ENCODE results near the gene NUP214. TPM values are rescaled to one million over a fixed set of nuclear protein-coding genes. Genes with fewer than 3 reads are reported as not detected.
"Not testable (repeated sequence)": the region's sequence is repeated elsewhere in the genome, so short reads cannot be mapped to it uniquely, and the experiment has no call there.

The NUP214 gene
- polyA plus RNA-seq, 1 donor from 2014 or later: 23.0 TPM

DNA sequence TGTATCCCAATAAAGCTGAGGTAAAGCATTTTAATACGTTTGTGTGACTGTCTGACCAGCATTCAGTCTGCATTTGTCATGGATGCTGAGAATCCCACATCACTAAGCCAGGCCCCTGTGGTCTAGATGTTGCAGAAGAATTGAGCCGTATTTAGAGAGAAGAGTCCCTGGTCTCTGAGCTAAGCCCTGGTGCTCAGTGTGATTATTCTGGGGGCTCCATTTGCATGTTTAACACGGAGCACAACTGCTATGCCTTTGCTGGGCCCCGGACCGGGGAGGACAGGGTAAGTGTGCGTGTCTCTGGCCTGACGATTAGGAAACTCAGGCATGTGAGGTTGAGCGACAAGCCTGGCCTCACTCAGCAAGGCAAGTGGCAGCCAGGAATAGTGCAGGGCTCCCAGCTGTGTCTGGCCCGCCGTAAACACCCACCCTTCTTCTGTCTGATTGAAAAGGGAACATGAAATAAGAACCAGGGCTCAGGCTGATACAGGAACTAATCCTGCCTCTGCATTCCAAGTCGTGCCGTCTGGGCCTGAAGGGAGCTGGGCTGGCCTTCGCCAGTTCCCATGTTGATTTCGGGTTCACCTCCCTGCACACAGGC lies 128.6 kb downstream of the NUP214 start:
- Mint-ChIP-seq H3K27me3 (no peaks in the 10 kb centered on the region), H3K36me3 (no peaks in the 10 kb centered on the region), H3K9me3 (no peaks in the 10 kb centered on the region), H3K27ac (peak overlapping the region; percentile 90 to 97 (median 93)), H3K4me3 (peak overlapping the region; percentile 50 to 89 (median 86)), H3K4me1 (peaks cover 25 to 28% (median 25%) of the 10 kb centered on the region in 3 donors)

DNA sequence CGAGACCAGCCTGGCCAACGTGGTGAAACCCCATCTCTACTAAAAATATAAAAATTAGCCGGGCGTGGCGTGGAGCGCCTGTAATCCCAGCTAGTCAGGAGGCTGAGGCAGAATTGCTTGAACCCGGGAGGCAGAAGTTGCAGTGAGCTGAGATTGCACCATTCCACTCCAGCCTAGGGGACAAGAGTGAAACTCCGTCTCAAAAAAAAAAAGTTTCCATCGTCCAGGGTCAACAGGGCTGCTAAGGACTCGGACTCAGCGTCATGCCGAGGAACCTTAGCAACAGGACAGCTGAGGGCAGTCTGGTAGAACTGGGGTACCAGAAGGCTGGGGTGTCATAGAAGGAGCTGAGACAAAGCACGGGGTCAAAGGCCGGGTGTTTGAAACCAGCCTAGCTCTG lies 129.2 kb downstream of the NUP214 start:
- peak overlapping the region in 2 of 4 donors; percentile 85 to 95 for H3K4me3 Mint-ChIP-seq
- H3K4me1 Mint-ChIP-seq: peaks cover 22 to 28% (median 25%) of the 10 kb centered on the region in 3 donors
- no peaks in the 10 kb centered on the region for H3K36me3 Mint-ChIP-seq

DNA sequence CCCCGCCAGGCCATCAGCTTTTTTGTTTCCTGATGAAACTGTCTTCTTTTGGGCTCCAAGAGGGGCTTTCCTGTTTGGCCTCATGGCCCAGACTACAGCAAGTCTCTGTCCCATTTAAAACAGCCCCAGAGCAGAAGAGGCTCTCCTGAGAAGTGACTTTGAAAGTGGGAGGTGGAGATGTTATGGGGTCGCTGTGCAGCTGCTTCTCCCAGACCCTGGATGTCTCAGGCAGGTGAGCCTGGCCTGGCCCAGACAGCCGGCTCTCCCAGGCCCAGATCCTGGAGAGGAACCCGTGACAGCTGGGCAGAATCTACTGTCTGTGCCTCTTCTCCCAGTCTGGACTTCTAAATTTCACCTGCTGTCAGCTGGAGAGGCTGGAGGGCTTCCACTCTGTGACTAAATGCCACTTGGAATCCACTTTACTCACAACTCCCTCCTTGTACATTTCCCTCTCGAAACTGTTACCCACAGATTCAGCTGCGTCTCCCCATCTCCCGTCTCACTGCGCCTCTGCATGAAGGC lies 130.4 kb downstream of the NUP214 start:
- H3K4me1 Mint-ChIP-seq: peaks cover 22 to 28% (median 25%) of the 10 kb centered on the region in 3 donors
- no peaks in the 10 kb centered on the region for H3K9me3 Mint-ChIP-seq
- peak overlapping the region; percentile 90 to 99 (median 97) for H3K27ac Mint-ChIP-seq
- H3K36me3 Mint-ChIP-seq: no peaks in the 10 kb centered on the region
- peak overlapping the region; percentile 85 to 95 (median 92) for H3K4me3 Mint-ChIP-seq
- no peaks in the 10 kb centered on the region for H3K27me3 Mint-ChIP-seq

More for the DNA sequence above, 129.2 kb downstream of the NUP214 start:
- no peaks in the 10 kb centered on the region for H3K27me3 Mint-ChIP-seq
- peak overlapping the region; percentile 90 to 97 (median 93) for H3K27ac Mint-ChIP-seq
- no peaks in the 10 kb centered on the region for H3K9me3 Mint-ChIP-seq

DNA sequence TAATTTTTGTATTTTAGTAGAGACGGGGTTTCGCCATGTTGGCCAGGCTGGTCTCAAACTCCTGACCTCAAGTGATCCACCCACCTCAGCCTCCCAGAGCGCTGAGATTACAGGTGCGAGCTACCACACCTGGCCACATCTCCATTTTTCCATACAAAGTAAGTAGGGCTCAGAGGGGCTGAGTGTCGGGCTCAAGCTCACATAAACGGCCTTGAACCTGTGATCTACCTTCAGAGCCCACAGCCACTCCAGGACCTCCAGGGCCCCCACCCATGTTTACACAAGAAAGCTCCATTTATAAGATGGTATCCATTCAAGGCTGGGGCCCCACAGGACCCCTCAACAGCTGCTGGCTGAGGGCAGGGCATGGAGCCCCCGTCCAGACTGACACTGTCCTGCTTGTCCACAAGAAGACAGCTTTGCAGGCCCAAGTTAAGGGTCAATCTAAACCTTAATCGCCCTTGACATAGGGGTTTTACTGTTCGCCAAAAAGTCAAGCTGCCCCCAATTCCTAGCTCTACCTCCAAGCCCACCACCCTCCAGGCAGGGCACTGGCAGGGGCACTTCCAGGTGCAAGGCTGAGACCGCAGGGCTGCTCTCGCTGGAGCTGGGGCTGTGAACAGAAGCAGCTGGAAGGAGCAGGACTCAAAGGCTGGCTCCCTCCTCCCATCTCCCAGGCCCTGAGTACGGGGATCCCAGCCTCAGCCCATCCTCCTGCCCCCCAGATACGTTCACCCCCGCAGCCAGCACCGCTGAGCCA lies 132.1 kb downstream of the NUP214 start:
- peaks cover 22 to 31% (median 24%) of the 10 kb centered on the region in 3 donors for H3K4me1 Mint-ChIP-seq
- H3K36me3 Mint-ChIP-seq: peaks cover under 1% of the 10 kb centered on the region
- peak overlapping the region in 2 of 4 donors; percentile 60 to 74 for H3K4me3 Mint-ChIP-seq
- no peaks in the 10 kb centered on the region for H3K27me3 Mint-ChIP-seq
- H3K9me3 Mint-ChIP-seq: no peaks in the 10 kb centered on the region
- H3K27ac Mint-ChIP-seq: peak overlapping the region in 2 of 3 donors; percentile 90 to 99

DNA sequence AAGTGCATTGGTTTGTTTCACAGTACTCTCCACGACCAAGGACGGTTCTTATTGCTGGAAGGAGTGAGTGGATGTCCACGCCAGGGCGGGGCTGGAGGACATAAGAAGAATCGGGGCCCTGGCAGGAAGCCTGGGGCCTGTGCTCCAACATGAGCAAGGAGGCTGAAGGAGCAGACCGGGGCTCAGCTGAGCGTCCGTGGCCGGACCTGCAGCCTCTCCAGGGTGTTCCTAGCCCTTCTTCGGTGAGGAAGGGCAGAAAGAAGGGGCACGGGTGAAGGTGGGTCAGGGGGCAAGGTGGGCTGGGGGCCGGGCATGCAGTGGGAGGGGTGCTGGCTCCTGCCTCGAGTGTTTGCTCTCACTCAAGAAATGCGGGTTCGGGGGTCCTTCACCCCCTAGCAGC lies 132.8 kb downstream of the NUP214 start:
- peaks cover 22 to 34% (median 27%) of the 10 kb centered on the region in 3 donors for H3K4me1 Mint-ChIP-seq
- peaks cover 4% of the 10 kb centered on the region for H3K36me3 Mint-ChIP-seq
- H3K27me3 Mint-ChIP-seq: no peaks in the 10 kb centered on the region
- H3K4me3 Mint-ChIP-seq: peak overlapping the region in 2 of 4 donors; percentile 5 to 74
- H3K27ac Mint-ChIP-seq: peak overlapping the region; percentile 86 to 99 (median 90)
- H3K9me3 Mint-ChIP-seq: no peaks in the 10 kb centered on the region

DNA sequence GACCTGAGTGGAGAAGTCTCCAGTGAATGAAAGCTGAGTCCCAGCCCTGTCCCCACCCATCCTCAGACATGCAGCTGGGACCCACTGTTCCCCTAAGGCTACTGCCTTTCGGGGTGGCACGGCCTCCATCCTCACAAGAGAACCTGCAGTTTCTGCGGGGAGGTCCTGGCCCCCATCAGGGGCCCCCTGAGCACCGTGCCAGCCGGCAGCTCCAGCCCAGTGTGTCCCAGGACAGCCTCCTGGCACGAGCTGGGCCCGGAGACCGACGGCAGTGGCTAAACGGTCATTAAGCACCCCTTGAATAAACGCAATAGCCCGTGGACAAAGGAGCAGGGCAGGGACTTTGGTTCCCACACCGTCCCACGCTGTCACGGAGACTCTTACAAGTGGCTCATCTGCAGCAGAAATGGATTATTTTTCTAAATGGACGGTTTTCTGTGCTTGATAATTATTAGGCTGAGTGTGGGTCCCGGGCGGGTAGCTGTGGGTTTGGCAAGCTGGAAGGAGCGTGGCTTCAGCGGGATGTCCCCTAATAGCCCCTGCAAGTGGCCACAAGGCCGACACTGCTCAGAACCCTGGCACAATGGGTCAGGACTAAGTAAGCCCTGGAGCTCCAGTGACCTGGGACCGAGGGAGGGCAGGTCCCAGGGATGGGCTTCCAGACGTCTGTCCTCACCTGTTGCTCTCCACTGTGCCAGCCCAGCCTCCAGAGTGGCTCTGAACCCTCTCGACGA lies 133.5 kb downstream of the NUP214 start:
- H3K4me1 Mint-ChIP-seq: peaks cover 19 to 35% (median 29%) of the 10 kb centered on the region in 3 donors
- no peak overlapping the region for H3K4me3 Mint-ChIP-seq
- H3K9me3 Mint-ChIP-seq: no peaks in the 10 kb centered on the region
- peak overlapping the region in 1 of 3 donors; percentile 27 for H3K27ac Mint-ChIP-seq
- no peaks in the 10 kb centered on the region for H3K27me3 Mint-ChIP-seq
- peaks cover 4% of the 10 kb centered on the region for H3K36me3 Mint-ChIP-seq

DNA sequence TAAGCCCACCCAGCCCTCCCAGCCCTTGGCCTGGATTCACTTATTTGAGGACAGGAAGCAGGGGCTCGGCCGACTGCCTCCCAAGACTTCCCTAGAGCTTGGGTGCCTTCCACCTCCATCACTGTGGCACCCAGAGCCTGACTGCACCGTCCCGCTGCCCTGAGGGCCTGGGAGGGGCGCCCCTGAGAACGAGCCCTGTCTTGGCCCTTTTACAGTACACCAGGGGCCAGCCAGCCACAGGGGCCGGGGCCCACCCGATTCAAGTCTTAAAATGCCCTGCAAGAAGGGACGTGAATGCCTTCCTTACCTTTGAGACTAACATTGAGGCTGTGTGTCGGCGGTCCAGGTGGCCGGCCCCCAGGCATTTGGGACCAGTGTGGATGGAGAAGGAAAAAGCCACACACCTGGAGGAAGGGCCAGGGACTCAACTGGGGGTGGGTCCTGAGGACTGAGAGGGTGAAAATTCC lies 134.1 kb downstream of the NUP214 start:
- peaks cover 4% of the 10 kb centered on the region for H3K36me3 Mint-ChIP-seq
- H3K9me3 Mint-ChIP-seq: no peaks in the 10 kb centered on the region
- peak overlapping the region in 2 of 3 donors; percentile 59 to 68 for H3K27ac Mint-ChIP-seq
- no peaks in the 10 kb centered on the region for H3K27me3 Mint-ChIP-seq
- no peak overlapping the region for H3K4me3 Mint-ChIP-seq
- H3K4me1 Mint-ChIP-seq: peaks cover 13 to 32% (median 24%) of the 10 kb centered on the region in 3 donors

DNA sequence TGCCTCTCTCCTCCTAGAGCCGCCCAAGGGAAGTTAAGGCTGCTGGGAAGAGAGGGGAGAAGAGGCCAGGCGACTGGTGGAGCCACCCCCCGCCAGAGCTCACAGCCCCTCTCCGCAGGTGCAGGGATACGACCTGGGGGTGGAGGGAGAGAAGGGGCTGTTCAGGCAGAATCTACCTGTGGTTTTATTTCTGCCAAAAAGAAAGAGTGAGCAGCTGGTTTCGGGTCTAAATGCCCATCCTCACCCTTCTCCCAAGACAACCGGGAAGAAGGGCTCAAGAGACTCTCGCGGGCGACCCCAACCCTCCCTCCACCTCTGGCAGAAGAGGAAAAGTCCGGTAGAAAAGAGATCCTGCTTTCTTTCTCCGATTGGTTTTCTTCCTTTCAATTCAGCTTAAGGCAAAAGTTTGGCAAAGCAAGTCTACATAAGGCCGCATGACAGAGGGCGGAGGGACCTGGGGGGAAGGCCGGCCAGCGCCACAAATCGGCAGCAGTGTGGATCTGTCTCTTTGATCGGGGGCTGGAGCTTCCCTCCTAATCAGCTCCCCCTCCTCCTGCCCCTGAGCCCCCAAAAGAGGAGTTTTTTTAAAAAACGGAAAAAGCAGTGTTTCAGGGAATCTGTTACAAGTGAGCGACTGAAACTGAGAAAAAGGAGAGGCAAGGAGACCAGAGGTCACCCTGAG lies 134.7 kb downstream of the NUP214 start:
- Mint-ChIP-seq H3K4me3 (peak overlapping the region in 1 of 4 donors; percentile 17), H3K36me3 (peaks cover 4% of the 10 kb centered on the region)

DNA sequence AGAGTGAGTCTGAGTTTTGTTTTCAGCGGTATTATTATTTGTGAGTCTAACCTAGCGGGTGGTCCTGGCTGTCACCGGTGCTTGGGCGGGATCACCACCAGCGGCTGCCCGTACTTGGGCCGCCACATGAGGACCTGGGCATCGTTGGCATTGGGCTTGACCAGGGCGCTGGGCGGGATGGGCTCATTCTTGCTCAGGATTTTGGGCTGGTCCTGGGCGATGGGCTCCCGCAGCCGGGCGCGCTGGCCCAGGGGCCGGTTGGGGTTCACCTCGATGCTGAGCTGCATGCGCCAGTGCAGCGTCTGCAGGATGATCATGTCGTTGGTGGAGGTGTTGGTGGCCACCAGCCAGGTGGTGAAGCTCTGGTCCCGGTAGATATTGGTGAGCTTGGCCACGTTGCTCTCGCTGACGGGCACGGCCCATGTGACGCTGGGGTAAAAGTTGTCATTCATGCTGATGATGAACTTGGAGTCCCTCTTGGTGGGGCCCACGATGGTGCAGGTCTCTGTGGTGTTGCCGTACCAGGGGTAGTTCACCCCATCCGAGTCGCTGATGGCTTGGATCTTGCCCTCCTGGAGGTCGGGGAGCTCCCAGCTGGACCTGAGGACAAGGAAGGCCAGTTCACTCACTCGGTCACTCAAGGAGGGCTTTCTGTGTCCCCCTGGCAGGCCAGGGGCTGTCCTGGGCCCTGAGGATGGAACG lies 135.5 kb downstream of the NUP214 start:
- H3K9me3 Mint-ChIP-seq: no peaks in the 10 kb centered on the region

More for the DNA sequence above, 134.7 kb downstream of the NUP214 start:
- Mint-ChIP-seq H3K4me1 (peaks cover 16 to 33% (median 25%) of the 10 kb centered on the region in 3 donors), H3K27ac (peak overlapping the region in 2 of 3 donors; percentile 59 to 68), H3K27me3 (no peaks in the 10 kb centered on the region), H3K9me3 (no peaks in the 10 kb centered on the region)

DNA sequence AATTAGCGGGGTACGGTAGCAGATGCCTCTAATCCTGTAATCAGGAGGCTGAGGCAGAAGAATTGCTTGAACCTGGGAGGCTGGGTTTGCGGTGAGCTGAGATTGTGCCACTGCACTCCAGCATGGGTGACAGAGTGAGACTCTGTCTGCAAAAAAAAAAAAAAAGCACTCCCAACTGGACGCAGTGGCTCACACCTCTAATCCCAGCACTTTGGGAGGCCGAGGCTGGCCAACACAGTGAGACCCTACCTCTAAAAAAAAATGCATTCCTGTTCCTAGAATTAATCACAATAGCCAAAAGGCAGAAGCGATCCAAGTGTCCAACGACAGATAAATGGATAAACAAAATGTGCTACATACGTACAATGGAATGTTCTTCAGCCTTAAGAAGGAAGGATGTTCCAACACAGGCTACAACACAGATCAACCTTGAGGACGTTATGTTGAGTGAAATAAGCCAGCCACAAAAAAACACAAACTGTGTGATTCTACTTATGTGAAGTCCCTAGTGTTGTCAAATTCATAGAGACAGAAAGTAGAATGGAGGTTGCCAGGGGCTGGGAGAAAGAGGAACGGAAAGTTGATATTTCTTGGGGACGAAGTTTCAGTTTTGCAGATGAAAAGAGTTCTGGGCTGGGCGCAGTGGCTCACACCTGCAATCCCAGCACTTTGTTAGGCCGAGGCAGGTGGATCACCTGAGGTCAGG lies 137.1 kb downstream of the NUP214 start:
- H3K36me3 Mint-ChIP-seq: peaks cover 4% of the 10 kb centered on the region
- H3K4me3 Mint-ChIP-seq: peak overlapping the region; percentile 22 to 90 (median 58)
- no peaks in the 10 kb centered on the region for H3K9me3 Mint-ChIP-seq
- peak overlapping the region; percentile 82 to 96 (median 93) for H3K27ac Mint-ChIP-seq
- H3K4me1 Mint-ChIP-seq: peaks cover 12 to 36% (median 26%) of the 10 kb centered on the region in 3 donors
- no peaks in the 10 kb centered on the region for H3K27me3 Mint-ChIP-seq

More for the DNA sequence above, 135.5 kb downstream of the NUP214 start:
- no peaks in the 10 kb centered on the region for H3K27me3 Mint-ChIP-seq
- H3K4me3 Mint-ChIP-seq: peak overlapping the region in 1 of 4 donors; percentile 17
- peaks cover 17 to 30% (median 23%) of the 10 kb centered on the region in 3 donors for H3K4me1 Mint-ChIP-seq
- H3K27ac Mint-ChIP-seq: no peak overlapping the region
- peaks cover 4% of the 10 kb centered on the region for H3K36me3 Mint-ChIP-seq

DNA sequence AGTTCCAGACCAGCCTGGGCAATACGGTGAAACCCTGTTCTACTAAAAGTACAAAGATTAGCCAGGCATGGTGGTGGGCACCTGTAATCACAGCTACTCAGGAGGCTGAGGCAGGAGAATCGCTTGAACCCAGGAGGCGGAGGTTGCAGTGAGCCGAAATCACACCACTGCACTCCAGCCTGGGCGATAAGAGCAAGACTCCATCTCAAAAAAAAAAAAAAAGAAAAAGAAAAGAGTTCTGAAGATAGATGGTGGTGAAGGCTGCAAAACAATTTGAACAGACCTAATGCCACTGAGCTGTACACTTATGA lies 137.6 kb downstream of the NUP214 start:
- Mint-ChIP-seq H3K4me1 (peaks cover 12 to 36% (median 26%) of the 10 kb centered on the region in 3 donors), H3K27ac (peak overlapping the region; percentile 82 to 96 (median 93)), H3K4me3 (peak overlapping the region; percentile 22 to 90 (median 58))
- not testable (repeated sequence) for H3K36me3 Mint-ChIP-seq, H3K9me3 Mint-ChIP-seq, H3K27me3 Mint-ChIP-seq

DNA sequence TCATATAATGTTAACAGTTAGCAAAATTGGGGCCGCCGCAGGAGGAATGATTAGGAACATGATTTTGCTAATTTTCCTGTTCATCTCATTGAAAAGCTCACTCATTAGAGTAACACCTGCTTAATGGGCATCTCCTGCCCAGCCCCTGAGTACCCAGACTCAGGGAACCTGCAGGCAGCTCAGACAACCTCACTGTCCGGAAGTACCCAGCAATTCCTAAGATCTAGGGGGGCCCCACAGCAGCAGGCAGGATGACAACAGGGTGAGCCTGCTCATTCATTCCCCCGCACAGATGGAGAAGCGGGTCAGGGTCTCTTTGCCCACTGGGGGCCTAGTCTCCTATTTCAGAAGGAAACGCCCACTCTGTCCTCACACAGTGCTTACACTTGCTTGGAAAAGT lies 138.3 kb downstream of the NUP214 start:
- peak overlapping the region in 3 of 4 donors; percentile 31 to 48 (median 45) for H3K4me3 Mint-ChIP-seq
- peaks cover 4% of the 10 kb centered on the region for H3K36me3 Mint-ChIP-seq
- H3K9me3 Mint-ChIP-seq: no peaks in the 10 kb centered on the region
- H3K27me3 Mint-ChIP-seq: no peaks in the 10 kb centered on the region
- peak overlapping the region in 2 of 3 donors; percentile 71 to 82 for H3K27ac Mint-ChIP-seq
- H3K4me1 Mint-ChIP-seq: peaks cover 17 to 38% (median 29%) of the 10 kb centered on the region in 3 donors

DNA sequence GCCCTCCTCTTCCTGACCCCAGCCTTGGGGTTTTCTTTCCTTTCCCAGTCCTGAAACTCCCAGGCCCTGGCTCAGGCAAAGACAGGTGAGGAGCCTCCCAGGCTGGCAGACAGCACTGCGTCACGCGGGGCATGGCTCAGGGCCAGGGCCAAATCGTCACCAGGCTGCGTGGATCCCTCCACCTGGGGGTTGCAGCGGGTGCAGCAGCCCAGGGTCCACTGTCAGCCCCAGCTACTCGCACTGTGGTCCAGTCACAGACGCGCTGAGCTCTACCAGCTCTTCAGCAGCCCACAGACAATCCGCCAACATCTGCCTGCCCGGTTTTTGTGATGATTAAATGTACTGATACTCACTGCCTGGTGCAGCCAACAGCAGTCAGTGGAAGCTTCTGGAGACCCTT lies 138.8 kb downstream of the NUP214 start:
- Mint-ChIP-seq H3K4me3 (peak overlapping the region in 1 of 4 donors; percentile 23), H3K4me1 (peaks cover 22 to 41% (median 34%) of the 10 kb centered on the region in 3 donors), H3K27ac (peak overlapping the region in 2 of 3 donors; percentile 73 to 78), H3K9me3 (no peaks in the 10 kb centered on the region), H3K36me3 (peaks cover 4% of the 10 kb centered on the region), H3K27me3 (no peaks in the 10 kb centered on the region)
